ENCODE results near the gene AAMP.

DNA sequence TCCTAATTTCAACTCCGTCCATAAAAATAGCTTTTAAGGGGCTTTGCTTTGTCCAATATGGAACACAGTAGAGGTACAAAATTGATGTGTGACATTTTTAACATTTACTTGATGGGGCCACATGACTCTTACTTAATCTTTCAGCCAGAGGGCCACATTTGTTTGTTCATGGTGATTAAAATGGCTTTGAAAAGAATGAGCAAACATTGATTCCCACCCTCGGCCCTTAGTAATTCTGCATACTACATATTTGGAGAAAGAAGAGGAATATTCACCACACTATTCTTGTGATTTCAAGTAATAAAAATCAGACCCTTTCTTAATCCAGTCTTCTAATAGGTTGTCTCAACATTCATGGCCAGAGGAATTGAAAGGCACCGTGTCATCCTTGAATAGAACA is 35.4 kb downstream of the AAMP start:
- TF ChIP-seq, protein P1, sequence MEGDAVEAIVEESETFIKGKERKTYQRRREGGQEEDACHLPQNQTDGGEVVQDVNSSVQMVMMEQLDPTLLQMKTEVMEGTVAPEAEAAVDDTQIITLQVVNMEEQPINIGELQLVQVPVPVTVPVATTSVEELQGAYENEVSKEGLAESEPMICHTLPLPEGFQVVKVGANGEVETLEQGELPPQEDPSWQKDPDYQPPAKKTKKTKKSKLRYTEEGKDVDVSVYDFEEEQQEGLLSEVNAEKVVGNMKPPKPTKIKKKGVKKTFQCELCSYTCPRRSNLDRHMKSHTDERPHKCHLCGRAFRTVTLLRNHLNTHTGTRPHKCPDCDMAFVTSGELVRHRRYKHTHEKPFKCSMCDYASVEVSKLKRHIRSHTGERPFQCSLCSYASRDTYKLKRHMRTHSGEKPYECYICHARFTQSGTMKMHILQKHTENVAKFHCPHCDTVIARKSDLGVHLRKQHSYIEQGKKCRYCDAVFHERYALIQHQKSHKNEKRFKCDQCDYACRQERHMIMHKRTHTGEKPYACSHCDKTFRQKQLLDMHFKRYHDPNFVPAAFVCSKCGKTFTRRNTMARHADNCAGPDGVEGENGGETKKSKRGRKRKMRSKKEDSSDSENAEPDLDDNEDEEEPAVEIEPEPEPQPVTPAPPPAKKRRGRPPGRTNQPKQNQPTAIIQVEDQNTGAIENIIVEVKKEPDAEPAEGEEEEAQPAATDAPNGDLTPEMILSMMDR (IDR thresholded peaks at IDR 0.05; ENCODE audit: borderline replicate concordance, extremely low read depth, low read length, poor library complexity, severe bottlenecking), result no peak
- no peak for TF ChIP-seq EZH2 (IDR thresholded peaks at IDR 0.05; ENCODE audit: borderline replicate concordance, low read depth, low read length, severe bottlenecking)

All from DND-41 (cell line).